OCI-LY3 (cell line): ENCODE results near the gene GZMH.

Source experiments
- CTCF ChIP-seq: fragments of 200-600, 300-600 bp; sonication (generic); IDR thresholded peaks from 2 replicates; pipeline ENCODE4 v1.5.1; 2014; ENCODE audit warnings: antibody characterized with exemption, low read length, low read depth
- EZH2phosphoT487 ChIP-seq: fragments of 200-600 bp; shearing (Covaris generic); IDR thresholded peaks from 2 replicates; pipeline ENCODE4 v1.6.1; 2018; ENCODE audit warnings: antibody characterized with exemption, mixed run types, low read depth

DNA sequence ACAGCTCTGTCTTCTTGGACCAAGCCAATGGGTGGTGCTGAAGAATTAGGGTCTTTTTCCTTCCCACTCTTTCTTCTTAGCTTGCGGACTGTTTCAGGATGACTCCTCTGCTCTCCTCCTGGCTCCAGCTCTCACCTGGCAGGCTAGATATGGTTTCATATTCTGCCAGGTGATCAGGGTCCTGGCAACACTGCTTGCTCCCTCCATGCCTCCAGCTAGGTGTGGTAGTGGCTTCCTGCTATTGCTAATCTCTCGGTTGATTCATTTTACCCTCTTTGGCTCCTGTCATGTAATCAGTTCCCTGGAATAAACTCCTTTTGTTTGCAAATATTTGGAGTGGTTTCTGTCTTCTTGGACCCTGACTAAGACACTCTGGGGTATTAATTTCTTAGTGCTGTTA, 4.3 kb upstream of the GZMH start:
- no peak for TF ChIP-seq CTCF
- no peak for TF ChIP-seq EZH2phosphoT487
